GM12878 (cell line): ENCODE data around the gene HAS3. TPM values are rescaled to one million over a fixed set of nuclear protein-coding genes. Genes with fewer than 3 reads are reported as not detected.
"Not testable (repeated sequence)": the region's sequence is repeated elsewhere in the genome, so short reads cannot be mapped to it uniquely, and the experiment has no call there.

ENCODE experiments used
- ATAC-seq: fragments of 200-7000 bp; cut with Tn5 transposase; 3 replicates; pipeline ENCODE4 v1.9.1; 2020; ENCODE audit warnings: mild to moderate bottlenecking, moderate library complexity
- BruUV-seq: library from RNA; stranded (reverse); fragments of 400-500 nt; replicated peaks from 2 replicates; lab custom pipeline; 2021; lab: Mats Ljungman, UMichigan
- CTCF ChIA-PET: fragments of 300-600 bp; sonication (Branson Sonifier 250); formaldehyde crosslinking; extraction: SDS; loops from one replicate; lab custom pipeline; 2021; ENCODE audit warnings: inconsistent platforms; lab: Yijun Ruan, JAX
- POLR2A ChIA-PET: fragments of 350-600 bp; formaldehyde crosslinking; extraction: SDS; loops from one replicate; lab custom pipeline; 2021; ENCODE audit warnings: inconsistent platforms; lab: Charles Lee
- RAD21 ChIA-PET: fragments of 300-600 bp; sonication (Branson Sonifier 250); formaldehyde crosslinking; loops from one replicate; lab custom pipeline; 2023; ENCODE audit warnings: antibody characterized with exemption; ENCODE audit not compliant: unreplicated experiment; lab: Charles Lee
- SMC1A ChIA-PET: fragments of 300-600 bp; sonication (Branson Sonifier 250); formaldehyde crosslinking; loops from one replicate; lab custom pipeline; 2023; ENCODE audit not compliant: unreplicated experiment, uncharacterized antibody; lab: Charles Lee
- DNase-seq: peaks from one replicate; pipeline ENCODE4 v3.0.0-alpha.2; 2011; ENCODE audit warnings: low read depth, low spot score
- FAIRE-seq: peaks from 3 replicates; lab custom pipeline; 2011; peaks lifted over from hg19 to GRCh38; lab: Jason Lieb, UNC
- H2AFZ ChIP-seq: 2 replicates; pipeline ENCODE4 v1.6.0; 2011; ENCODE audit warnings: low read depth, low read length, control low read depth; ENCODE audit not compliant: control insufficient read depth
- H3K27ac ChIP-seq: 2 replicates; pipeline ENCODE4 v1.5.1; 2011; ENCODE audit warnings: control low read depth; ENCODE audit not compliant: control insufficient read depth, insufficient read depth
- H3K27me3 ChIP-seq, 2 experiments: replicated peaks in 1 of 2; 2 replicates each; pipeline versions ENCODE4 v1.6.0 to v1.6.1; 2011; ENCODE audit warnings: low read length in 1 of 2; ENCODE audit not compliant: control insufficient read depth in 2 of 2, insufficient read depth in 2 of 2
- H3K36me3 ChIP-seq, 2 experiments: 2 replicates each; pipeline ENCODE4 v1.5.1; 2011; ENCODE audit warnings: low read length in 1 of 2; ENCODE audit not compliant: control insufficient read depth in 2 of 2, insufficient read depth in 2 of 2
- H3K4me1 ChIP-seq: 2 replicates; pipeline ENCODE4 v1.6.1; 2011; ENCODE audit warnings: mild to moderate bottlenecking, low read length, moderate library complexity, mixed read lengths; ENCODE audit not compliant: control insufficient read depth, insufficient read depth
- H3K4me2 ChIP-seq: 2 replicates; pipeline ENCODE4 v1.6.0; 2011; ENCODE audit warnings: control low read depth; ENCODE audit not compliant: control insufficient read depth, insufficient read depth
- H3K4me3 ChIP-seq: fragments of 200-600 bp; sonication (generic); 2 replicates; pipeline ENCODE4 v1.5.1; 2016
- H3K79me2 ChIP-seq: 2 replicates; pipeline ENCODE4 v1.6.0; 2011; ENCODE audit warnings: low read length; ENCODE audit not compliant: control insufficient read depth, insufficient read depth
- H3K9ac ChIP-seq: 2 replicates; pipeline ENCODE4 v1.8.0; 2011; ENCODE audit warnings: low read length, control low read depth, mixed read lengths; ENCODE audit not compliant: control insufficient read depth, insufficient read depth
- H3K9me3 ChIP-seq: replicated peaks from 3 replicates; pipeline ENCODE4 v1.5.1; 2011; ENCODE audit warnings: mild to moderate bottlenecking, low read length; ENCODE audit not compliant: control insufficient read depth, insufficient read depth
- H4K20me1 ChIP-seq: 2 replicates; pipeline ENCODE4 v1.6.0; 2011; ENCODE audit not compliant: control insufficient read depth, insufficient read depth
- DPF2 ChIP-seq: fragments of 450-650 bp; IDR thresholded peaks from 2 replicates; pipeline ENCODE4 v1.6.1; 2017; ENCODE audit warnings: mild to moderate bottlenecking
- IKZF1 ChIP-seq: fragments of 450-650 bp; conservative IDR thresholded peaks from 2 replicates; pipeline ENCODE4 v1.6.1; 2017; ENCODE audit warnings: antibody characterized with exemption, mild to moderate bottlenecking
- IRF4 ChIP-seq: IDR thresholded peaks from 2 replicates; pipeline ENCODE4 v1.6.1; 2011; ENCODE audit warnings: low read depth, low read length
- NR2C2 ChIP-seq: IDR thresholded peaks from 2 replicates; pipeline ENCODE4 v1.6.1; 2011; ENCODE audit warnings: borderline replicate concordance, low read depth; ENCODE audit not compliant: control insufficient read depth, insufficient read length
- RFX5 ChIP-seq: IDR thresholded peaks from 2 replicates; pipeline ENCODE4 v1.6.1; 2011; ENCODE audit warnings: low read depth, low read length, improper control_type of control experiment
- WGBS: methylation state at CpG from one replicate; pipeline ENCODE4 v1.1.6; 2016; ENCODE audit warnings: low lambda C conversion rate; ENCODE audit not compliant: insufficient replicate concordance, insufficient coverage; ENCODE audit errors: missing lambda C conversion rate; 5-methylcytosine and 5-hydroxymethylcytosine counted together
- in situ Hi-C: fragments of 300-500 bp; cut with MboI; formaldehyde crosslinking; loops from 9 replicates; pipeline ENCODE4 v1.14.3; 2018; ENCODE audit warnings: mixed read lengths
- intact Hi-C: fragments of 100-400 bp; cut with micrococcal nuclease; formaldehyde crosslinking; loops from one replicate; pipeline ENCODE4 v1.14.2; 2022; ENCODE audit not compliant: unreplicated experiment
- polyA plus RNA-seq, 11 experiments: library from polyadenylated mRNA; depleted of rRNA in 4 of 11; unstranded in 6 of 11; stranded (reverse) in 5 of 11; fragments of >200 nt; fragmentation: Nextera tagmentation in 4 of 11; fragmentation: Illumina TruSeq in 1 of 11; extraction: Ambion mirVana in 4 of 11; extraction: Trizol in 1 of 11; gene quantifications; 1 replicate in 1 of 11; 2 replicates in 10 of 11; pipeline versions ENCODE4 v1.2.1 to v1.2.3, GENCODE V29; 2011 to 2016; ENCODE audit warnings: inconsistent platforms in 2 of 11, missing spikeins in 2 of 11, low read depth in 1 of 11
- total RNA-seq, 4 experiments: library from RNA; depleted of rRNA in 3 of 4; stranded (reverse); fragments of >200 nt in 3 of 4; fragmentation: Illumina TruSeq in 1 of 4; extraction: Trizol in 1 of 4; gene quantifications; 2 replicates each; pipeline versions ENCODE4 v1.2.1 to v1.2.3, GENCODE V29; 2013 to 2021
- TF ChIP-seq, protein P1 (sequence below): fragments of 450-650 bp; IDR thresholded peaks from 2 replicates; pipeline ENCODE4 v1.6.1; 2017; ENCODE audit warnings: mild to moderate bottlenecking, moderate library complexity
- TF ChIP-seq, protein P2 (sequence below): fragments of 450-650 bp; IDR thresholded peaks from 2 replicates; pipeline ENCODE4 v1.6.1; 2016; ENCODE audit warnings: mild to moderate bottlenecking

HAS3 gene
- total and polyA plus RNA-seq, 10 of the 15 experiments (the other 5 are each of a cell fraction or from before 2014, with no cell fraction given) = 0.06 to 0.56 (median 0.19) TPM; not detected in 2

DNA sequence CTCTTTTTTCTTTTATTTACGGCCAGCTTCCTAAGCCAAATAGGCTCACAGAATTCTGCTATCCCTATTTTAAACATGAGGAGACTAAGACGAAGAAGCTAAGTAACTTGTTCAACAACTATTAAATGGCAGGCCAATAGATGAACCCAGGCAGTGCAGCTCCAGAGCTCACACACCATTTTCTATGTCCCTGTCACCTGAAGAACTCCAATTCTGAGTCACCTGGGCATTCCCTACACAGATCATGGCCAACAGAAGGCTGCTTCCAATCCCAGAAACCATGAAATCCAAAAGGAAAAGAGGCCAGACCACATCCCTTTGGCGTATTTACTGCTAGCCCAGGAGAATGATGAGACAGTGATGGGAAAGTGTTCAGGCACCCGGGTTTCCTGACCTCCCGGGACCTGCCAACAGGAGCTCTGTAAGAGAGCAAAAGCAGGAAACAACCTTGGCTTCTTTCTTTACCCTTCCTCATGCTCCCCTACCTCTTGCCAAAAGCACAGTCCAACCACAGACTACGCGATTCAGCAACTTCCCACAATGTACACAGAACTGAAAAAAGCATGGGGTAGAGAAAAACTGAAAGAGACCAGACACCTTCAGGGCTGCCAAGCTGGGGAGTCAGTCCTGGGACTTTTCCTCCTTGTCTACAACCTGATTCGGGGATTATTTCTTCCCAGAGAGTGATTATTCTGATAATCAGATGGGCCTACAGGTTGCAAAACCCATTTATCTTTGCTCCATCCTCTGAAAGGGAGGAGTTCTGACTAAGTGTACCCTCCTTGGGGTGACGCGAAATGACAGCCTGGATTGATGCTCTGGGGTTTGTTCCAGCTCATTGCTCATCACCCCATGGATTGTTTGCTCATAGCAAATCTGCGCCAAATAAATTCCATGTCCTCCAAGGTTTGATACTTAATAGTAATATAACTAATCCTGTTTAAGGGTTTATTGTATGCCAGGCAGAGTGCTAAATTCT, 47.8 kb upstream of the HAS3 start (continued):
- TF ChIP-seq, protein P1, sequence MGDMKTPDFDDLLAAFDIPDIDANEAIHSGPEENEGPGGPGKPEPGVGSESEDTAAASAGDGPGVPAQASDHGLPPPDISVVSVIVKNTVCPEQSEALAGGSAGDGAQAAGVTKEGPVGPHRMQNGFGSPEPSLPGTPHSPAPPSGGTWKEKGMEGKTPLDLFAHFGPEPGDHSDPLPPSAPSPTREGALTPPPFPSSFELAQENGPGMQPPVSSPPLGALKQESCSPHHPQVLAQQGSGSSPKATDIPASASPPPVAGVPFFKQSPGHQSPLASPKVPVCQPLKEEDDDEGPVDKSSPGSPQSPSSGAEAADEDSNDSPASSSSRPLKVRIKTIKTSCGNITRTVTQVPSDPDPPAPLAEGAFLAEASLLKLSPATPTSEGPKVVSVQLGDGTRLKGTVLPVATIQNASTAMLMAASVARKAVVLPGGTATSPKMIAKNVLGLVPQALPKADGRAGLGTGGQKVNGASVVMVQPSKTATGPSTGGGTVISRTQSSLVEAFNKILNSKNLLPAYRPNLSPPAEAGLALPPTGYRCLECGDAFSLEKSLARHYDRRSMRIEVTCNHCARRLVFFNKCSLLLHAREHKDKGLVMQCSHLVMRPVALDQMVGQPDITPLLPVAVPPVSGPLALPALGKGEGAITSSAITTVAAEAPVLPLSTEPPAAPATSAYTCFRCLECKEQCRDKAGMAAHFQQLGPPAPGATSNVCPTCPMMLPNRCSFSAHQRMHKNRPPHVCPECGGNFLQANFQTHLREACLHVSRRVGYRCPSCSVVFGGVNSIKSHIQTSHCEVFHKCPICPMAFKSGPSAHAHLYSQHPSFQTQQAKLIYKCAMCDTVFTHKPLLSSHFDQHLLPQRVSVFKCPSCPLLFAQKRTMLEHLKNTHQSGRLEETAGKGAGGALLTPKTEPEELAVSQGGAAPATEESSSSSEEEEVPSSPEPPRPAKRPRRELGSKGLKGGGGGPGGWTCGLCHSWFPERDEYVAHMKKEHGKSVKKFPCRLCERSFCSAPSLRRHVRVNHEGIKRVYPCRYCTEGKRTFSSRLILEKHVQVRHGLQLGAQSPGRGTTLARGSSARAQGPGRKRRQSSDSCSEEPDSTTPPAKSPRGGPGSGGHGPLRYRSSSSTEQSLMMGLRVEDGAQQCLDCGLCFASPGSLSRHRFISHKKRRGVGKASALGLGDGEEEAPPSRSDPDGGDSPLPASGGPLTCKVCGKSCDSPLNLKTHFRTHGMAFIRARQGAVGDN = peak; percentile 91
- peak; percentile 67 for TF ChIP-seq IKZF1
- TF ChIP-seq, protein P2, sequence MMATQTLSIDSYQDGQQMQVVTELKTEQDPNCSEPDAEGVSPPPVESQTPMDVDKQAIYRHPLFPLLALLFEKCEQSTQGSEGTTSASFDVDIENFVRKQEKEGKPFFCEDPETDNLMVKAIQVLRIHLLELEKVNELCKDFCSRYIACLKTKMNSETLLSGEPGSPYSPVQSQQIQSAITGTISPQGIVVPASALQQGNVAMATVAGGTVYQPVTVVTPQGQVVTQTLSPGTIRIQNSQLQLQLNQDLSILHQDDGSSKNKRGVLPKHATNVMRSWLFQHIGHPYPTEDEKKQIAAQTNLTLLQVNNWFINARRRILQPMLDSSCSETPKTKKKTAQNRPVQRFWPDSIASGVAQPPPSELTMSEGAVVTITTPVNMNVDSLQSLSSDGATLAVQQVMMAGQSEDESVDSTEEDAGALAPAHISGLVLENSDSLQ = peak; percentile 61; the same call in 1 of the 2 replicates
- TF ChIP-seq RFX5 = no peak
- TF ChIP-seq NR2C2 = no peak
- TF ChIP-seq IRF4 = 0 out of 2 replicates have a peak, but pooled peaks have one; percentile 46
- peak; percentile 57; the same call in 1 of the 2 replicates for TF ChIP-seq DPF2

DNA sequence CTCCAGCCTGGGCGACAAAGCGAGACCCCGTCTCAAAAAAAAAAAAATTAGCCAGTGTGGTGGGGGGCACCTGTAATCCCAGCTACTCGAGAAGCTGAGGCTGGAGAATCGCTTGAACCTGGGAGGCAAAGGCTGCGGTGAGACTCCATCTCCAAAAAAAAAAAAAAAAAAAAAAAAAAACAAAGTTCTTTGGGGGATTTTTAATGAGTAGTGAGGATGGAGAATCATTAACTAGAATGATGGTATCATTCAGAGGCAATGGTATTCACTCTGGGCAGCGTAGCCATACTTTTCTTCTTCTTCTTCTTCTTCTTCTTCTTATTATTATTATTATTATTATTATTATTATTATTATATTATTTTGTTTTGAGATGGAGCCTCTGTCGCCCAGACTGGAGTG, 42.0 kb upstream of the HAS3 start:
- H3K79me2 ChIP-seq, H3K4me3 ChIP-seq, H3K27me3 ChIP-seq, RAD21 ChIA-PET, H3K9ac ChIP-seq, CTCF ChIA-PET, H3K27ac ChIP-seq, H3K9me3 ChIP-seq, H2AFZ ChIP-seq, ATAC-seq, in situ Hi-C loops, H3K4me2 ChIP-seq, SMC1A ChIA-PET, DNase-seq, H3K36me3 ChIP-seq, BruUV-seq, H4K20me1 ChIP-seq, H3K4me1 ChIP-seq, FAIRE-seq, intact Hi-C loops: not testable (repeated sequence)
- WGBS = 100% methylated on average over 6 of the region's 8 CpGs
- POLR2A ChIA-PET = interaction anchor here (0.6 kb wide), 1 partner anchor 641 kb away, joined by 3 read pairs; no protein-coding TSS in a partner anchor
